NT2/D1 (cell line): ENCODE results near the gene TENM3.

Experiments
- SUZ12 ChIP-seq: IDR thresholded peaks from 2 replicates; pipeline ENCODE4 v1.6.1; 2011; ENCODE audit not compliant: insufficient read length, insufficient read depth; ENCODE audit errors: extremely low read depth
- YY1 ChIP-seq: IDR thresholded peaks from 2 replicates; pipeline ENCODE4 v1.6.1; 2011; ENCODE audit not compliant: insufficient read length, insufficient read depth
- ZNF274 ChIP-seq: IDR thresholded peaks from 2 replicates; pipeline ENCODE4 v1.6.1; 2011; ENCODE audit warnings: mild to moderate bottlenecking, low read depth, low read length

- TF ChIP-seq ZNF274 (no peak), YY1 (no peak), SUZ12 (no peak)
Observed at GRCh38 chr4:182560358-182560757, 317.2 kb downstream of the TENM3 start.
